GM10248 (cell line): ENCODE measurements around the gene ATP4B.

Source experiments
- CTCF ChIA-PET: fragments of 300-600 bp; sonication (Branson Sonifier 250); formaldehyde crosslinking; extraction: SDS; loops from one replicate; lab custom pipeline; 2021; ENCODE audit warnings: antibody characterized with exemption; lab: Yijun Ruan, JAX
- POLR2A ChIA-PET: fragments of 350-650 bp; sonication (Branson Sonifier 250); formaldehyde crosslinking; extraction: SDS; loops from one replicate; lab custom pipeline; 2020; ENCODE audit warnings: antibody characterized with exemption; lab: Yijun Ruan, JAX
- DNase-seq: peaks from one replicate; pipeline ENCODE4 v3.0.0; 2012; ENCODE audit errors: extremely low spot score
- CTCF ChIP-seq: IDR thresholded peaks from 2 replicates; pipeline ENCODE4 v1.5.1; 2012; ENCODE audit warnings: mild to moderate bottlenecking, low read depth; ENCODE audit errors: extremely low read depth, missing control alignments, control extremely low read depth

ATP4B gene

DNA sequence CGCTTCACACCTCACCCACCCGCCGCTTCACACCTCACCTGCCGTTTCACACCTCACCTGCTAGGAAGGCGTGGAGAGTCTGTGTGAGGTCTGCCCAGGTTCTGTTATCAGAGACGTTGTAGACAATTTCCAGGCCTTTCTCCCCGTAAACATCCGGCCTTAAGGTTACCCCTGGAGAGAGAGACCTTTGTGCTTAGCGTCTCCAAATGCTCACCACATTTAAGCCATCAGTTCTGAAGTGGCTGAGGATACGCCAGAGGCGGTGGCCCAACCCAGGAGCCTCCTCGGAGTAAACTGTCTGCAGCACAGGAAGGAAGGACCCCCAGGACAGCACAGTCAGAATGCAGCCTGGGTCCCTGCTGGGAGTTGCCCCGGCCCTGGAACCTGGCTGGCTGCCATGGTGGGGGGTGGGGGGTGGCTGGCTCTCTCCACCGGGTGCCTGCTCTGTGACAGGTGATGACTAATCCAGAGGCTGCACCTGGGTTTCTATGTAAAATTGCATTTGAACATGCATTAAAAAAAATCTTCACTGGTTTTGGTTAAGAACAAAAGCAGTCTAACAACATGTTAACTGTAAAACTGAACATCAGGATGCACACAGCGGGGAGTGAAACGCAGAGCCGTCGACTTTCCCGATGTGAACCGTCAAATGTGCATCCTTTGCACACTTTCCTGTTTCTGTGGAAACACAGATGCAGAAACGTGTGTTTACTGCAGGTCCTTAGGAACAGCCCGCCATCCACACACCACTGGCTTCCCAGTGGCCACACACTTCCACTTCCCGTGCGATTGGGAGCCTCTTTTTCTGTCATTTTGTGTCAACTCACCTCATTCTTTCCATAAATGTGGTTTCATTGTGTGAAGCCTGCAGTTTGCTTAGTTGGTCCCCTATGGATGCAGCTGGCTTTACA, 4.5 kb downstream of the ATP4B start:
- ChIA-PET CTCF (no interaction called here), POLR2A (no interaction called here)
- DNase-seq, result no peak
- no peak for TF ChIP-seq CTCF

GRCh38 chr13:113652404-113653263, 5.4 kb downstream of the ATP4B start:
- no peak for DNase-seq
- no peak for TF ChIP-seq CTCF
- POLR2A ChIA-PET, result no interaction called here
- CTCF ChIA-PET, result no interaction called here

- ChIA-PET CTCF (no interaction called here), POLR2A (no interaction called here)
- TF ChIP-seq CTCF, result no peak
- no peak for DNase-seq
These were observed 6.2 kb downstream of the ATP4B start for GRCh38 chr13:113651511-113652403.

DNA sequence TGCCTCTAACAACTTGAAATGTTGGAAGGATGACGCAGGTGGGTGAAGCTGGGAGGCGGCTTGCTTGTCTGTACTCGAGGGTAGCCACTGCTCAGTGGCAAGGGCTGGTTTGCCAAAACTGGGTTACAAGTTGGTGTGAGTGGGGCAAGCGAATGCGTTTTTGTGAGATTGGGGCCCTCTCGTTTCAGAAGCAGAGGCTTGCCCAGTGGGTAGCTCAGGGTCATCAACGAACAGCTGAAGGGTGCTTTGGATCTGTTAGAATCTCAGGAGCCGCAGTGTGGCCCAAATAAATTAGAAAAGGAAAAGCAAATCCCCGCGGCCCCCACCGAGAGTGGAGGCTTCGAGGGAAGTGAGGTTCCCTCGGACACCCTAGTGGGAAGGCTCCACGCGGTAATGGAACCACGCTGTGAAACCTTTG, 7.3 kb downstream of the ATP4B start:
- DNase-seq, result no peak
- no peak for TF ChIP-seq CTCF
- ChIA-PET POLR2A (no interaction called here), CTCF (interaction anchor here (0.7 to 2.1 kb wide), 2 partner anchors 13 to 16 kb away, joined by 3 to 7 read pairs; partner anchors contain the start of gene GRK1)

DNA sequence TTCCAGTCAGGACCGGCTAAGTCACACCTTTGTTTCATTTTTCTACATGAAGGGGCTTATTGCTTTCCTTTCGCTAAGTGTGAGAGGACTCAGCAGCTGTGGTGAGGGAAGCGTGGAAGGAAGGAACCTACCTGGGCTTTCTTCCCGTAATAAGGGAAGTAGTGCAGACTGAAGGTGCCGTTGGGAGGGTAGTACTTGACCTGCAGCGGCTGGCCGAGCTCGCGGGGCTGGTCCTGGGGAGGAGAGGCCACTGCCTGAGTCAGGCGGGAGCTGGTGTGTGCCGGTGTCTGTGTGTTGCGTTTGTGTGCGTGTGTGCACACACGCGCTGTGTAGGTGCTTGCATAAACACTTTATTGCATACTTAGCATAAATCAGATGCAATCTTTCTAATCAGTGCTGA, 7.7 kb downstream of the ATP4B start:
- DNase-seq, result no peak
- ChIA-PET POLR2A (no interaction called here), CTCF (interaction anchor here (0.7 to 2.1 kb wide), 2 partner anchors 12 to 17 kb away, joined by 3 to 7 read pairs; partner anchors contain the start of gene GRK1)
- TF ChIP-seq CTCF, result no peak
